ENCODE measurements around the gene NUF2. TPM values are rescaled to one million over a fixed set of nuclear protein-coding genes. Genes with fewer than 3 reads are reported as not detected.

The NUF2 gene
- total and polyA plus RNA-seq, 2 of the 8 experiments (the other 6 are each of a cell fraction or from before 2014, with no cell fraction given) = 12.1 to 28.3 TPM

GRCh38 chr1:163395790-163396189, 74.0 kb downstream of the NUF2 start (continued):
- TF ChIP-seq CTCF (IDR thresholded peaks at IDR 0.05; ENCODE audit: control extremely low read depth in 1 of 3, insufficient read depth in 1 of 3, low read depth in 1 of 3, low read length in 3 of 3) (no peak), KDM5A (IDR thresholded peaks at IDR 0.05; ENCODE audit: low read length) (no peak), CHD2 (IDR thresholded peaks at IDR 0.05; ENCODE audit: low read length) (no peak), CTBP2 (IDR thresholded peaks at IDR 0.05; ENCODE audit: borderline replicate concordance, insufficient read depth, insufficient read length, low read length) (no peak), BACH1 (IDR thresholded peaks at IDR 0.05; ENCODE audit: low read length) (no peak)

Measured in H1 (cell line).